Effector CD8-positive, alpha-beta T cell (primary cell): ENCODE results near the gene TMEM125.

Experiments used
- DNase-seq: peaks from one replicate; lab custom pipeline; 2025; lab: John Stamatoyannopoulos, UW

The TMEM125 gene

GRCh38 chr1:43312212-43312623 is 42.4 kb downstream of the TMEM125 start:
- DNase-seq = no peak

GRCh38 chr1:43312663-43313515 is 43.1 kb downstream of the TMEM125 start:
- no peak for DNase-seq

- no peak for DNase-seq
Observed at GRCh38 chr1:43313771-43314170, 44.0 kb downstream of the TMEM125 start.

- no peak for DNase-seq
Observed at GRCh38 chr1:43314233-43314632, 44.5 kb downstream of the TMEM125 start.

- DNase-seq = no peak
Observed at GRCh38 chr1:43315481-43315880, 45.7 kb downstream of the TMEM125 start.

- DNase-seq = no peak
Observed at GRCh38 chr1:43315963-43316737, 46.4 kb downstream of the TMEM125 start.

- no peak for DNase-seq
Observed at GRCh38 chr1:43316738-43317520, 47.1 kb downstream of the TMEM125 start.

GRCh38 chr1:43317817-43318471 is 48.2 kb downstream of the TMEM125 start:
- no peak for DNase-seq

- DNase-seq = no peak
Observed at GRCh38 chr1:43318831-43319230, 49.0 kb downstream of the TMEM125 start.

- DNase-seq = no peak
Observed at GRCh38 chr1:43319288-43319687, 49.5 kb downstream of the TMEM125 start.

- no peak for DNase-seq
Observed at GRCh38 chr1:43319766-43320165, 50.0 kb downstream of the TMEM125 start.

- DNase-seq = no peak
Observed at GRCh38 chr1:43321331-43321891, 51.6 kb downstream of the TMEM125 start.

GRCh38 chr1:43322506-43322905 is 52.7 kb downstream of the TMEM125 start:
- DNase-seq = no peak
